ENCODE results near the gene ZNF770.
A peak's percentile ranks its signal among the peaks of the same experiment; 100 is the strongest.
"Not testable (repeated sequence)": the region's sequence is repeated elsewhere in the genome, so short reads cannot be mapped to it uniquely, and the experiment has no call there.

ZNF770 gene

DNA sequence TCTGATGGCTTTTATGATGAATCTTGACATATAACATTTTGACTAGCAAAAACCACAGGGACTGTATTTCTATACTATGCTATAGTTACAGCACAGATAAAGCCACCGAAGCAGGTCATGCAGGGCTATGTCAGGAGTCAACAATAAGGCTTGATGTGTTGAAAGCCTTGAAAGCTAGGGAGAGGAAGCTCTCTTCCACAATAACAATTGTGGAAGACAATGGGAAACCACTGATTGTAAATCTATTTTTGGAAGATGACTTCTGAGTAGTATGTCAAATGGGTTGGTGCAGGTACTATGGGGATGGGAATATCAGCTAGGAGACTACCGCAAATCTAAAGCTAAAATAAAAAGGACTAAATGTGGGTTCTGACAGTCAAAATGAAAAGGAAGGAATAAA, 14.6 kb downstream of the ZNF770 start:
- no peak for DNase-seq (ENCODE audit: low spot score)

DNA sequence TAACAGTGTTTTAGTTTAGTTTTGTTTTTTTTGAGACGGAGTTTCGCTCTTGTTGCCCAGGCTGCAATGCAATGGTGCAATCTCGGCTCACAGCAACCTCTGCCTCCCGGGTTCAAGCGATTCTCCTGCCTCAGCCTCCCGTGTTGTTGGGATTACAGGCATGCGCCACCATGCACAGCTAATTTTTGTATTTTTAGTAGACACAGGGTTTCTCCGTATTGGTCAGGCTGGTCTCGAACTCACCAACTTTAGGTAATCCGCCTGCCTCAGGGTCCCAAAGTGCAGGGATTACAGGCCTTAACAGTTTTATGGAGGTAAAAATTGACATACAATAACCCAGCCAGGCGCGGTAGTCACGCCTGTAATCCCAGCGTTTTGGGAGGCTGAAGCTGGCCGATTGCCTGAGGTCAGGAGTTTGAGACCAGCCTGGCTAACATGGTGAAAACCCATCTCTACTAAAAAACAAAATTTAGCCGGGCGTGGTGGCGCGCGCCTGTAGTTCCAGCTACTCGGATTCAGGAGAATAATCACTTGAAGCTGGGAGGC, 17.9 kb downstream of the ZNF770 start:
- not testable (repeated sequence) for DNase-seq (ENCODE audit: low spot score)

- DNase-seq (ENCODE audit: low spot score): peak; percentile 92
These were observed 18.6 kb downstream of the ZNF770 start, which contains the start of gene AQR for GRCh38 chr15:34969340-34970097. AQR (minus strand) TSS chr15:34969742; CDS start chr15:34969613, 129 bp downstream.

- DNase-seq (ENCODE audit: low spot score): no peak
These were observed 23.8 kb downstream of the ZNF770 start for GRCh38 chr15:34964277-34964676.

- no peak for DNase-seq (ENCODE audit: low spot score)
These were observed 34.2 kb downstream of the ZNF770 start for GRCh38 chr15:34953851-34954250.

DNA sequence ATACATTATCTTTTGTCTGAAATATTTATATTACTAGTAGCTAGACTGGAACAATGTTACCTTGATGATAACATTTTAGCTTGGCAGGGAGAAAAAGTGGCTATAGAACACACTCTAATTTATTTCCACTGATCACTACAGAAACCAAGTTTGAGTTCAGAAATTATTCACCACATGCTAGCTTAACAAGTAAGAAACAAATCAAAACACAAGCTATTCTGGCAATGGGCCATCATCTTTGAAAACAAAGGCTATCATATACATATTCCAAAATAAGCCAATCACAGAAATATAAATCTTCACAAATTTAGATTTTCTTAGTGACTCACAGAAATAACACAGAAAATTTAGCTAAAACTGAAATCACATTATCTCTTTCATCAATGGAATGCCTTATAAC, 35.6 kb downstream of the ZNF770 start:
- DNase-seq (ENCODE audit: low spot score): no peak

GRCh38 chr15:34951993-34952392, 36.1 kb downstream of the ZNF770 start:
- no peak for DNase-seq (ENCODE audit: low spot score)

DNA sequence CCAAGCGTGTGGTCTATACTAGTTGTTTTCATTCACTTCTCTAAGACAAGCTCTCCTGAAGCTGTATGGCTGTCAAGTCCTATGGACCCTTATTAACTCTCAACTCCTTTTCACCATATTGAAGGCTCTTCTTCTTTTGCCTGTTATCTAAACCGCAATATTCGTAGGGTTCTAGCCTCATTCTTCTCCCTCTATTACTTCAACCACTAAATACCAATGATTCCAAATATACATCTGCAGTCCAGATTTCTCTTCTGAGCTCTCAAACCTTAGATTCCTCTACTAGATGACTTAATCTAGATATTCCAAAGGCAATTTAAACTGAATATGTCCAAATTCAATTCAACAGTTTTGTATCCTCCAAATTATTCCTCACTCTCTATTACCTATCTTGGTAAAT, 43.2 kb downstream of the ZNF770 start:
- DNase-seq (ENCODE audit: low spot score): no peak

DNA sequence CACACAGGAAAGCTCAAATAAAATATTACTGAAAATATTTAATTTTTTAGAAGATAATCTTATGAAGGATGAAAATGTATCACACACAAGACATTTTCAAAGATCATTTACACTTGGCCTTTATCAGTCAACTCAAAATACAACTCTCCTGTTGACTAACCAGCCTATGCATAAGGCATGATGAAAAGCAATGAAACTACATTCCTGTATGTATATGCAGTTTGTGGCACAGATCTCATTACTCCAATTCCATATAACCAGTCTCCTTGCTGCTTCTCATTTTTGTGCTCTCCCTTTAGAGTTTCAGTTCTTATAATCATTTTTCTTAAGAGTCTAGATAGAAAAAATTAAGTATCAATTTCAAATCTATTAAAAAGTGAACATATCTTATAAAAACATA, 44.4 kb downstream of the ZNF770 start:
- DNase-seq (ENCODE audit: low spot score): no peak

DNA sequence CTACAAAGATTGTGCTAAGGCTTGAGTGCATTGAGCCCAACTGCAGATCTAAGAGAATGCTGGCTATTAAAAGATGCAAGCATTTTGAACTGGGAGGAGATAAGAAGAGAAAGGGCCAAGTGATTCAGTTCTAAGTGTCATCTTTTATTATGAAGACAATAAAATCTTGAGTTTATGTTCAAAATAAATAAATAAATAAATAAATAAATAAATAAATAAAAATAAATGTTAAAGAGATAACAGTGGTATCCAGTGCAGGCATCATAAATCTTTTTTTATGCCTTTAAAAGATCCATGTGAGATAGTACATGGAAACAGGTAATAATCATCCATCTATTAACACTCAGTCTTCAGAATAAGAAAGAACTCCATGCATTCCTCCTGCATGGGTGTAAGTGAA, 44.8 kb downstream of the ZNF770 start:
- DNase-seq (ENCODE audit: low spot score): not testable (repeated sequence)

DNA sequence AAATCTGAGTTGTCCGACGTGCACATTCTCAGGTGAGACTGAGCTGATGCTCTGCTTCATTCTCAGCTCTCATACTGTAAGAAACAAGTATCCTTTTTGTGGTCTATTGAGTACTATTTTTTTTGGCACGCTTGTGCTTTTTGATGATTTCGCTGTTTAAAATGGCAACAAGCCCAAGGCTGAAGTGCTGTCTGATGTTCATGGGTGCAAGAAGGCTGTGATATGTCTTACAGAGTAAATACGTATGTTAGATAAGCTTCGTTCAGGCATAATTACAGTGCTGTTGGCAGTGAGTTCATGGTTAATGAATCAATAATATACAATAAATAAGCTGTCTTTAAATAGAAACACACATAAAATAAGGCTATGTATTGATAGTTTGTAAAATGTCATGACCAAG, 45.7 kb downstream of the ZNF770 start:
- no peak for DNase-seq (ENCODE audit: low spot score)

DNA sequence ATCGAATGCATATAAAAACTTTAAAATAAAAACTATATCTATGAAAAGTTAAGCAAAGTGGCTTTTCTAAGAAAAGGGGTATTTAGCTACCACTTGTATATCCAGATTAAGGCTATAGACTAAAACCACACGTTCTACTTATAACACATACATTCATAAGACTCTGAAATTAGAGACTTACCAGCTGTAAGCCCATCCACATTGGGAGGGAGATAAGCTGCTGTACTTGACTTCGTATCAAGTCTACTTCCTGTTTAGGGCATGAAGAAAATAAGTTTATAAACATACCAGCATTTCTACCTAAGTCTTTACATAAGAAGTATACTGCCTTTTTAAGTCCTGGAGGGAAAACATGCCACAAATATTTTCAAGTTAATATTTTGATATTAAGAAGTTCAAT, 46.3 kb downstream of the ZNF770 start:
- DNase-seq (ENCODE audit: low spot score): no peak

- DNase-seq (ENCODE audit: low spot score): no peak
These were observed 46.8 kb downstream of the ZNF770 start for GRCh38 chr15:34941185-34941698.

GRCh38 chr15:34933432-34933975, 54.6 kb downstream of the ZNF770 start:
- DNase-seq (ENCODE audit: low spot score): no peak

DNA sequence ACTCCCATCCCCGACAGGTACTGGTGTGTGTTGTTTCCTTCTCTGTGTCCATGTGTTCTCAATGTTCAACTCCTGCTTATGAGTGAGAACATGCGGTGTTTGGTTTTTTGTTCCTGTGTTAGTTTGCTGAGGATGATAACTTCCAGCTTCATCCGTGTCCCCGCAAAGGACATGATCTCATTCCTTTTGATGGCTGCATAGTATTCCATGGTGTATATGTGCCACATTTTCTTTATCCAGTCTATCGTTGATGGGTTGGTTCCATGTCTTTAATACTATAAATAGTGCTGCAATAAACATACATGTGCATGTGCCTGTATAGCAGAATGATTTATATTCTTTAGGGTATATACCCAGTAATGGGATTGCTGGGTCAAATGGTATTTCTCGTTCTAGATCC, 59.7 kb downstream of the ZNF770 start:
- DNase-seq (ENCODE audit: low spot score): not testable (repeated sequence)

Data from iPS-NIHi11 (cell line).